Daoy (cell line): Measurements from ENCODE around the gene LRFN2. TPM values are rescaled to one million over a fixed set of nuclear protein-coding genes. Genes with fewer than 3 reads are reported as not detected.
A peak's percentile ranks its signal among the peaks of the same experiment; 100 is the strongest.

ENCODE experiments used
- DNase-seq: peaks from one replicate; pipeline ENCODE4 v3.0.0-alpha.2; 2015; ENCODE audit warnings: low read depth
- total RNA-seq: library from RNA; depleted of rRNA; stranded (reverse); fragments of >200 nt; shearing (Covaris generic); gene quantifications from 2 replicates; pipeline ENCODE4 v1.2.3, GENCODE V29; 2014

LRFN2 gene
- total RNA-seq, 1 experiment from 2014 or later = 0.17 TPM

GRCh38 chr6:40378725-40379074 lies 208.5 kb downstream of the LRFN2 start:
- DNase-seq = no peak

- no peak for DNase-seq
Observed at GRCh38 chr6:40378071-40378724, 209.0 kb downstream of the LRFN2 start.

GRCh38 chr6:40377173-40377806 lies 209.9 kb downstream of the LRFN2 start:
- DNase-seq = no peak

GRCh38 chr6:40376113-40376650 lies 211.0 kb downstream of the LRFN2 start:
- no peak for DNase-seq

- no peak for DNase-seq
Observed at GRCh38 chr6:40373267-40373666, 213.9 kb downstream of the LRFN2 start.

- no peak for DNase-seq
Observed at GRCh38 chr6:40371621-40372020, 215.5 kb downstream of the LRFN2 start.

- DNase-seq = no peak
Observed at GRCh38 chr6:40371095-40371494, 216.1 kb downstream of the LRFN2 start.

- DNase-seq = no peak
Observed at GRCh38 chr6:40369891-40370290, 217.3 kb downstream of the LRFN2 start.

- DNase-seq = no peak
Observed at GRCh38 chr6:40369042-40369441, 218.1 kb downstream of the LRFN2 start.

GRCh38 chr6:40362859-40363258 lies 224.3 kb downstream of the LRFN2 start:
- DNase-seq = no peak

- DNase-seq = no peak
Observed at GRCh38 chr6:40359808-40360207, 227.4 kb downstream of the LRFN2 start.

- no peak for DNase-seq
Observed at GRCh38 chr6:40358473-40359460, 228.4 kb downstream of the LRFN2 start.

- DNase-seq = peak; percentile 47
Observed at GRCh38 chr6:40356242-40356910, 230.8 kb downstream of the LRFN2 start.

- DNase-seq = no peak
Observed at GRCh38 chr6:40355532-40355931, 231.6 kb downstream of the LRFN2 start.

GRCh38 chr6:40355066-40355465 lies 232.1 kb downstream of the LRFN2 start:
- DNase-seq = no peak

GRCh38 chr6:40353967-40354452 lies 233.2 kb downstream of the LRFN2 start:
- DNase-seq = no peak

GRCh38 chr6:40353197-40353966 lies 233.8 kb downstream of the LRFN2 start:
- no peak for DNase-seq

GRCh38 chr6:40352527-40353170 lies 234.5 kb downstream of the LRFN2 start:
- no peak for DNase-seq

- no peak for DNase-seq
Observed at GRCh38 chr6:40352006-40352405, 235.2 kb downstream of the LRFN2 start.

GRCh38 chr6:40350747-40351217 lies 236.4 kb downstream of the LRFN2 start:
- no peak for DNase-seq
